A549 (cell line): ENCODE results near the gene SLC5A8. TPM values are rescaled to one million over a fixed set of nuclear protein-coding genes. Genes with fewer than 3 reads are reported as not detected.

Experiments used
- ATAC-seq, 2 experiments: fragments of 200-7000 bp in 1 of 2; fragments of >200 bp in 1 of 2; cut with Nextera tagmentation in 1 of 2; cut with Tn5 transposase in 1 of 2; 3 replicates each; pipeline versions ENCODE4 v1.8.0 to v1.9.1; 2018 to 2020; ENCODE audit warnings: mild to moderate bottlenecking in 1 of 2, moderate library complexity in 1 of 2
- CTCF ChIA-PET: fragments of 300-600 bp; sonication (Branson Sonifier 250); formaldehyde crosslinking; extraction: SDS; loops from one replicate; lab custom pipeline; 2021; ENCODE audit warnings: antibody characterized with exemption, inconsistent platforms; lab: Yijun Ruan, JAX
- POLR2A ChIA-PET: fragments of 350-600 bp; formaldehyde crosslinking; extraction: SDS; loops from one replicate; lab custom pipeline; 2021; ENCODE audit warnings: antibody characterized with exemption, inconsistent platforms; lab: Yijun Ruan, JAX
- DNase-seq, 2 experiments: peaks; one replicate each; pipeline versions ENCODE4 v3.0.0 to v3.0.0-alpha.2; 2011 to 2016; ENCODE audit warnings: low read depth in 1 of 2, low spot score in 1 of 2
- FAIRE-seq: peaks from 2 replicates; lab custom pipeline; 2011; peaks lifted over from hg19 to GRCh38; lab: Jason Lieb, UNC
- H3K27ac ChIP-seq, 2 experiments: fragments of >200 bp; sonication (Bioruptor Twin); formaldehyde crosslinking; 3 replicates each; pipeline ENCODE4 v1.5.1; 2016 to 2017
- H3K4me1 ChIP-seq: fragments of >200 bp; sonication (Bioruptor Twin); formaldehyde crosslinking; 3 replicates; pipeline ENCODE4 v1.6.1; 2016
- H3K4me2 ChIP-seq: fragments of >200 bp; sonication (Bioruptor Twin); formaldehyde crosslinking; 3 replicates; pipeline ENCODE4 v1.6.1; 2016
- H3K4me3 ChIP-seq: fragments of >200 bp; sonication (Bioruptor Twin); formaldehyde crosslinking; 3 replicates; pipeline ENCODE4 v1.5.1; 2016
- H3K9me3 ChIP-seq: fragments of >200 bp; sonication (Bioruptor Twin); formaldehyde crosslinking; 3 replicates; pipeline ENCODE4 v1.6.1; 2016
- CBX2 ChIP-seq: fragments of 200-600 bp; sonication (generic); IDR thresholded peaks from 2 replicates; pipeline ENCODE4 v1.6.1; 2016; ENCODE audit warnings: low read depth, mild to moderate bottlenecking, borderline replicate concordance
- CHD2 ChIP-seq: fragments of 150-350 bp; IDR thresholded peaks from 2 replicates; pipeline ENCODE4 v1.6.1; 2014; ENCODE audit warnings: low read length; ENCODE audit not compliant: partially characterized antibody
- HES2 ChIP-seq: fragments of >200 bp; sonication (Bioruptor Twin); formaldehyde crosslinking; IDR thresholded peaks from 2 replicates; pipeline ENCODE4 v1.6.1; 2016
- HEYL ChIP-seq: fragments of 250-450 bp; sonication (Bioruptor Pico); IDR thresholded peaks from 2 replicates; pipeline ENCODE4 v1.8.0; 2021; ENCODE audit warnings: mild to moderate bottlenecking, moderate library complexity
- KDM5A ChIP-seq: fragments of 200-600 bp; sonication (generic); IDR thresholded peaks from 2 replicates; pipeline ENCODE4 v1.6.1; 2016; ENCODE audit warnings: antibody characterized with exemption, mild to moderate bottlenecking
- MAFK ChIP-seq: fragments of 450-650 bp; IDR thresholded peaks from 2 replicates; pipeline ENCODE4 v1.6.1; 2014; ENCODE audit not compliant: partially characterized antibody
- NPAS2 ChIP-seq: fragments of 250-450 bp; sonication (Bioruptor Pico); IDR thresholded peaks from 2 replicates; pipeline ENCODE4 v1.8.0; 2022; ENCODE audit warnings: mild to moderate bottlenecking, moderate library complexity, borderline replicate concordance
- PHF8 ChIP-seq: fragments of 200-600 bp; sonication (generic); IDR thresholded peaks from 2 replicates; pipeline ENCODE4 v1.6.1; 2016; ENCODE audit warnings: low read depth, mild to moderate bottlenecking, antibody characterized with exemption, moderate library complexity, borderline replicate concordance
- POLR2A ChIP-seq: IDR thresholded peaks from 2 replicates; pipeline ENCODE4 v1.6.1; 2012; ENCODE audit warnings: mild to moderate bottlenecking, low read length
- RCOR1 ChIP-seq: fragments of 150-350 bp; IDR thresholded peaks from 2 replicates; pipeline ENCODE4 v1.6.1; 2014; ENCODE audit warnings: antibody characterized with exemption, low read length, low read depth
- RFX5 ChIP-seq: fragments of 450-650 bp; IDR thresholded peaks from 2 replicates; pipeline ENCODE4 v1.7.1; 2014; ENCODE audit warnings: antibody characterized with exemption, mild to moderate bottlenecking, moderate library complexity
- SREBF2 ChIP-seq: fragments of 450-650 bp; IDR thresholded peaks from 2 replicates; pipeline ENCODE4 v1.6.1; 2014; ENCODE audit warnings: mild to moderate bottlenecking, moderate library complexity
- USF2 ChIP-seq: fragments of 450-650 bp; IDR thresholded peaks from 2 replicates; pipeline ENCODE4 v1.6.1; 2014; ENCODE audit warnings: antibody characterized with exemption
- ZNF302 ChIP-seq: fragments of 250-450 bp; sonication (Bioruptor Pico); IDR thresholded peaks from 2 replicates; pipeline ENCODE4 v1.9.0; 2021; ENCODE audit warnings: inconsistent platforms, mild to moderate bottlenecking, moderate library complexity
- WGBS: methylation state at CpG from one replicate; pipeline ENCODE4 v1.1.6; 2017; ENCODE audit errors: missing lambda C conversion rate; 5-methylcytosine and 5-hydroxymethylcytosine counted together
- polyA plus RNA-seq, 4 experiments: library from polyadenylated mRNA; depleted of rRNA in 3 of 4; stranded (reverse); fragments of >200 nt; fragmentation: RNase III in 1 of 4; extraction: RNeasy Plus Mini Kit Qiagen cat#74134 plus additional on column Dnase treatment in 1 of 4; gene quantifications; 2 replicates in 3 of 4; 3 replicates in 1 of 4; pipeline ENCODE4 v1.2.3, GENCODE V29; 2011 to 2017
- TF ChIP-seq, protein P1 (sequence below): fragments of 150-350 bp; IDR thresholded peaks from 2 replicates; pipeline ENCODE4 v1.6.1; 2014; ENCODE audit warnings: low read depth, mild to moderate bottlenecking, low read length
- TF ChIP-seq, protein P2 (sequence below): IDR thresholded peaks from 2 replicates; pipeline ENCODE4 v1.6.1; 2012; ENCODE audit warnings: low read depth, borderline replicate concordance

SLC5A8 gene
- polyA plus RNA-seq, 2 of the 4 experiments (the other 2 are of a cell fraction), result not detected

- DNase-seq (no peak), ATAC-seq (peak; percentile 43 to 56; a peak in 4 of 6 replicates), FAIRE-seq (no peak)
- no peaks in the 10 kb centered on the region for H3K9me3 ChIP-seq
- no peak overlapping the region for H3K4me3 ChIP-seq
- no peak overlapping the region for H3K4me2 ChIP-seq
- TF ChIP-seq CBX2, result no peak
- POLR2A ChIA-PET, result no interaction called here
- CTCF ChIA-PET, result no interaction called here
- 21% methylated on average over 5 of the region's 5 CpGs for WGBS
- H3K27ac ChIP-seq, result no peak overlapping the region
- H3K4me1 ChIP-seq, result no peaks in the 10 kb centered on the region
Measured at GRCh38 chr12:101230547-101230946, 20.5 kb upstream of the SLC5A8 start.

- ChIA-PET POLR2A (no interaction called here), CTCF (no interaction called here)
- Histone ChIP-seq H3K9me3 (no peaks in the 10 kb centered on the region), H3K4me1 (no peaks in the 10 kb centered on the region), H3K4me2 (no peak overlapping the region), H3K4me3 (no peak overlapping the region), H3K27ac (no peak overlapping the region)
- DNase-seq, result no peak
- no peak for ATAC-seq
- FAIRE-seq, result no peak
- TF ChIP-seq KDM5A, result no peak
- no peak for TF ChIP-seq POLR2A
- no peak for TF ChIP-seq SREBF2
- TF ChIP-seq HEYL (CRISPR knock-in tag), result no peak
- no peak for TF ChIP-seq RCOR1
- WGBS, result 11% methylated on average over 7 of the region's 7 CpGs
Measured at GRCh38 chr12:101229841-101230241, 19.8 kb upstream of the SLC5A8 start.

DNA sequence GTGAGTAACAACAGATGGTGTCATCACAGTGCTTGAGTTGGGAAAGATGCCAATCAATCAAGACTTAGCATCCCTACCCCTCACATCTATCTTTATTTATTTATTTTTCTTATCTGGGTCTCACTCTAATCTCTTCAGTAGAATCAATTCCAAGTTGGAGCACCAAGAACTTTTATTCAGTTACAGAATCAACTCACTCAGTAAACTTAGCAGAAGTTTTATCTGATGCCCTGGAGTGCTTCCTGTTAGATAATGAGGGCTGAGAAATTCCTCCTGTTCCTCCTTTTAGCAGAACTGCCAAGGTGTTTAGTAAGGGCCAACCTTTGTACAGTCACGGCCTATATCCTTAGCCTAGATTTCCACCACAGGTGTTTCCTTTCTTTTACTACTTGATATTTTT lies 11.3 kb upstream of the SLC5A8 start:
- FAIRE-seq, result no peak
- no peak overlapping the region for H3K4me3 ChIP-seq
- POLR2A ChIA-PET, result no interaction called here

DNA sequence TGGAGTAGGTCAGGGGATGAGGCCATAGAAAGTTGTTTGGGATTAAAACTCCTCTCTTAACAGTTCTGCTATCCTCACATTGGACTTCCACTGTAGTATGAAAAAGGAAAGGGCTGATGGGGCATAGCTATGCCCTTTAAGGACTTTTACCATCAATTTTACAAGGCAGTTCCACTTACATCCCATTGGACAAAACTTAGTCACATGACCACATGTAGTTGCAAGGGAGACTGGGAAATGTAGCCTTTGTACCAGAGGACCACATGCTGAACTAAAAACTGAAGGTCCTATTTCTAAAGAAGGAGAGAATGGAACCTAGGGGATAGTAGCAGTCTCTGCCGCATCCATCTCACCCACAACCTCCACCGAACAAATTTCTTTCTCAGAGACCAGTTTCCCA lies 6.8 kb upstream of the SLC5A8 start:
- WGBS, result 46% methylated on average over 2 of the region's 2 CpGs
- no peak for TF ChIP-seq USF2
- no peak for TF ChIP-seq MAFK
- TF ChIP-seq PHF8, result no peak
- no peak for TF ChIP-seq HES2
- TF ChIP-seq, protein P1, sequence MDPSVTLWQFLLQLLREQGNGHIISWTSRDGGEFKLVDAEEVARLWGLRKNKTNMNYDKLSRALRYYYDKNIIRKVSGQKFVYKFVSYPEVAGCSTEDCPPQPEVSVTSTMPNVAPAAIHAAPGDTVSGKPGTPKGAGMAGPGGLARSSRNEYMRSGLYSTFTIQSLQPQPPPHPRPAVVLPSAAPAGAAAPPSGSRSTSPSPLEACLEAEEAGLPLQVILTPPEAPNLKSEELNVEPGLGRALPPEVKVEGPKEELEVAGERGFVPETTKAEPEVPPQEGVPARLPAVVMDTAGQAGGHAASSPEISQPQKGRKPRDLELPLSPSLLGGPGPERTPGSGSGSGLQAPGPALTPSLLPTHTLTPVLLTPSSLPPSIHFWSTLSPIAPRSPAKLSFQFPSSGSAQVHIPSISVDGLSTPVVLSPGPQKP, result no peak
- TF ChIP-seq RFX5, result no peak
- TF ChIP-seq ZNF302 (CRISPR knock-in tag), result no peak
- TF ChIP-seq, protein P2, sequence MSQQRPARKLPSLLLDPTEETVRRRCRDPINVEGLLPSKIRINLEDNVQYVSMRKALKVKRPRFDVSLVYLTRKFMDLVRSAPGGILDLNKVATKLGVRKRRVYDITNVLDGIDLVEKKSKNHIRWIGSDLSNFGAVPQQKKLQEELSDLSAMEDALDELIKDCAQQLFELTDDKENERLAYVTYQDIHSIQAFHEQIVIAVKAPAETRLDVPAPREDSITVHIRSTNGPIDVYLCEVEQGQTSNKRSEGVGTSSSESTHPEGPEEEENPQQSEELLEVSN, result no peak
- no peak for TF ChIP-seq CHD2
- no peak overlapping the region for H3K4me2 ChIP-seq
- no peaks in the 10 kb centered on the region for H3K4me1 ChIP-seq
- FAIRE-seq (no peak), DNase-seq (no peak), ATAC-seq (no peak)
- ChIA-PET CTCF (no interaction called here), POLR2A (no interaction called here)
- no peak overlapping the region for H3K4me3 ChIP-seq
- H3K9me3 ChIP-seq, result no peaks in the 10 kb centered on the region
- H3K27ac ChIP-seq, result no peak overlapping the region

More for the DNA sequence above, 11.3 kb upstream of the SLC5A8 start:
- Histone ChIP-seq H3K4me1 (no peaks in the 10 kb centered on the region), H3K9me3 (no peaks in the 10 kb centered on the region), H3K27ac (no peak overlapping the region), H3K4me2 (no peak overlapping the region)
- 0% methylated on average over 1 of the region's 1 CpG for WGBS
- ATAC-seq (no peak), DNase-seq (no peak)
- CTCF ChIA-PET, result no interaction called here
- TF ChIP-seq NPAS2 (no peak), HES2 (no peak)
